Fibroblast of lung (primary cell): ENCODE data around the gene SLC38A7.
A peak's percentile ranks its signal among the peaks of the same experiment; 100 is the strongest.

ENCODE experiments used
- EZH2 ChIP-seq: IDR thresholded peaks from 2 replicates; pipeline ENCODE4 v1.5.1; 2012; ENCODE audit warnings: low read length, control low read depth, mild to moderate bottlenecking; ENCODE audit errors: missing control alignments
- TF ChIP-seq, protein P1 (sequence below), 2 donors: IDR thresholded peaks in 1 of 2; conservative IDR thresholded peaks in 1 of 2; 1 replicate in 1 of 2; 2 replicates in 1 of 2; pipeline ENCODE4 v1.5.1; 2011 to 2012; ENCODE audit warnings: low read length in 2 of 2, control low read depth in 1 of 2, inconsistent platforms in 1 of 2, low read depth in 1 of 2, mild to moderate bottlenecking in 1 of 2

DNA sequence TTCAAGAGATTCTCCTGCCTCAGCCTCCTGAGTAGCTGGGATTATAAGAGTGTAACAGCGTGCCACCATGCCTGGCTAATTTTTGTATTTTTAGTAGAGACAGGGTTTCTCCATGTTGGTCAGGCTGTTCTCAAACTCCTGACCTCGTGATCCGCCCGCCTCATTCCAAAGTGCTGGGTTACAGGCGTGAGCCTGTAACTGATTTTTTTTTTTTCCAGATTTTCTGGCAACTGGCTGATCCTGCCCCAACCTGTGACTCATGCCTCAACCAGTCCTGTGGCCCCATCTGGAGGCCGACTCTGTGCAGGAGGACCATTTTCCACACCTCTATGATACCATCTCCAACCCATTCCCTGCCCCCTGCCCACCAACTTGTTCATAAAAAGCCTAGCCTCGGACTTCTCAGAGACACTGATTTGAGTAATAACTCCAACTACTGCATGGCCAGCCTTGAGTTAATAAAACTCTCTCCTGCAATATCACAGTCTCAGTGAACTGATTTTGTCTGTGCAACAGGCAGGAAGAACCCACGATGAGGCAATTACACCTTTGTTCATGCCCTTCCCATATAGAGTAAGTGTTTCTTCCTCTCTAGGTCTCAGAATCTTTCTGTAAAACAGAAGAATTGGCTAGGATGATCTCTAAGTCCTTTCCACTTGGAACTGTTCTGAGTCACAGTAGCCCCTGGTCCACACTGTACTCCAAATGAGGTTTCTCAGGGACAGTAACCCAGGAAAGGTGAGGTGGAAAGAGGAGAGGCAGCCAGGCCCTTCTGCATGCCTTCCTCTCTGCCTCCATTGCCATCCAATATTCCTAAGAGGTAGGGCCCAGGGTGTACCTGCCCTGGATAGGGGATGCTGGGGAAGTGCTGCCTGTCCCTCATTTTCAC is 46.2 kb downstream of the SLC38A7 start:
- TF ChIP-seq, protein P1, sequence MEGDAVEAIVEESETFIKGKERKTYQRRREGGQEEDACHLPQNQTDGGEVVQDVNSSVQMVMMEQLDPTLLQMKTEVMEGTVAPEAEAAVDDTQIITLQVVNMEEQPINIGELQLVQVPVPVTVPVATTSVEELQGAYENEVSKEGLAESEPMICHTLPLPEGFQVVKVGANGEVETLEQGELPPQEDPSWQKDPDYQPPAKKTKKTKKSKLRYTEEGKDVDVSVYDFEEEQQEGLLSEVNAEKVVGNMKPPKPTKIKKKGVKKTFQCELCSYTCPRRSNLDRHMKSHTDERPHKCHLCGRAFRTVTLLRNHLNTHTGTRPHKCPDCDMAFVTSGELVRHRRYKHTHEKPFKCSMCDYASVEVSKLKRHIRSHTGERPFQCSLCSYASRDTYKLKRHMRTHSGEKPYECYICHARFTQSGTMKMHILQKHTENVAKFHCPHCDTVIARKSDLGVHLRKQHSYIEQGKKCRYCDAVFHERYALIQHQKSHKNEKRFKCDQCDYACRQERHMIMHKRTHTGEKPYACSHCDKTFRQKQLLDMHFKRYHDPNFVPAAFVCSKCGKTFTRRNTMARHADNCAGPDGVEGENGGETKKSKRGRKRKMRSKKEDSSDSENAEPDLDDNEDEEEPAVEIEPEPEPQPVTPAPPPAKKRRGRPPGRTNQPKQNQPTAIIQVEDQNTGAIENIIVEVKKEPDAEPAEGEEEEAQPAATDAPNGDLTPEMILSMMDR (conservative IDR thresholded peaks at IDR 0.05 in 1 of 2, IDR thresholded peaks at IDR 0.05 in 1 of 2; ENCODE audit: low read depth in 1 of 2, low read length in 2 of 2) = peak; percentile 36 to 58
- no peak for TF ChIP-seq EZH2
